Body of pancreas (tissue), 4 donors: ENCODE data around the gene TAAR1.

Experiments
- CTCF ChIP-seq, 7 experiments: fragments of 450-650 bp in 4 of 7; fragments of 200-600 bp in 3 of 7; sonication (generic) in 3 of 7; IDR thresholded peaks; one replicate each; pipeline ENCODE4 v1.5.1; 2016 to 2019; ENCODE audit warnings: antibody characterized with exemption in 7 of 7
- POLR2A ChIP-seq, 3 donors: fragments of 450-650 bp; IDR thresholded peaks; one replicate each; pipeline ENCODE4 v1.6.1; 2016; ENCODE audit warnings: antibody characterized with exemption in 3 of 3, mild to moderate bottlenecking in 2 of 3

- no peak for TF ChIP-seq CTCF (IDR thresholded peaks at IDR 0.05)
- TF ChIP-seq POLR2A (IDR thresholded peaks at IDR 0.05), result no peak
These were observed 4.7 kb upstream of the TAAR1 start for GRCh38 chr6:132663661-132664060.
